Measurements from ENCODE around the gene IKBKG.
"Not testable (repeated sequence)": the region's sequence is repeated elsewhere in the genome, so short reads cannot be mapped to it uniquely, and the experiment has no call there.

IKBKG gene

GRCh38 chrX:154526901-154527675 is 20.3 kb upstream of the IKBKG start:
- DNase-seq = peak; percentile 94

GRCh38 chrX:154529206-154529612 is 18.2 kb upstream of the IKBKG start:
- no peak for DNase-seq

GRCh38 chrX:154530286-154530685 is 17.1 kb upstream of the IKBKG start:
- no peak for DNase-seq

- DNase-seq = no peak
Observed at GRCh38 chrX:154531626-154532025, 15.8 kb upstream of the IKBKG start.

- DNase-seq = no peak
Observed at GRCh38 chrX:154532690-154533089, 14.7 kb upstream of the IKBKG start.

- peak; percentile 92 for DNase-seq
Observed at GRCh38 chrX:154534526-154535322, 12.7 kb upstream of the IKBKG start.

- DNase-seq = no peak
Observed at GRCh38 chrX:154535892-154536291, 11.5 kb upstream of the IKBKG start.

- DNase-seq = no peak
Observed at GRCh38 chrX:154539077-154539476, 8.3 kb upstream of the IKBKG start.

GRCh38 chrX:154540365-154540764 is 7.1 kb upstream of the IKBKG start:
- not testable (repeated sequence) for DNase-seq

GRCh38 chrX:154540897-154541535 is 6.4 kb upstream of the IKBKG start:
- DNase-seq = no peak

GRCh38 chrX:154541589-154541895 is 5.9 kb upstream of the IKBKG start:
- no peak for DNase-seq

- DNase-seq = peak; percentile 65
Observed at GRCh38 chrX:154541896-154542722, 5.3 kb upstream of the IKBKG start.

GRCh38 chrX:154542723-154543424 is 4.5 kb upstream of the IKBKG start:
- no peak for DNase-seq

- DNase-seq = no peak
Observed at GRCh38 chrX:154545673-154546274, 1.6 kb upstream of the IKBKG start.

- no peak for DNase-seq
Observed at GRCh38 chrX:154546354-154547244, 821 bp upstream of the IKBKG start, which contains the start of gene G6PD. Gene G6PD, minus strand, starts transcription at chrX:154546846. Its CDS starts 691 bp downstream, at chrX:154546155.

- no peak for DNase-seq
Observed at GRCh38 chrX:154548028-154548316, 552 bp downstream of the IKBKG start.

- no peak for DNase-seq
Observed at GRCh38 chrX:154549766-154550165, 2.3 kb downstream of the IKBKG start.

GRCh38 chrX:154552112-154552806 is 4.8 kb downstream of the IKBKG start:
- DNase-seq = not testable (repeated sequence)

- DNase-seq = not testable (repeated sequence)
Observed at GRCh38 chrX:154558060-154558690, 10.8 kb downstream of the IKBKG start.

- not testable (repeated sequence) for DNase-seq
Observed at GRCh38 chrX:154558896-154559295, 11.5 kb downstream of the IKBKG start.
